Activated CD4-positive, CD25-positive, alpha-beta regulatory T cell treated with anti-CD3 and anti-CD28 coated beads, Interleukin-2, amount 50 U/mL, for 72 hours (primary cell): ENCODE results near the gene TERF2IP.

Experiments used
- DNase-seq: peaks from one replicate; pipeline ENCODE4 v3.0.0; 2021

The TERF2IP gene, protein sequence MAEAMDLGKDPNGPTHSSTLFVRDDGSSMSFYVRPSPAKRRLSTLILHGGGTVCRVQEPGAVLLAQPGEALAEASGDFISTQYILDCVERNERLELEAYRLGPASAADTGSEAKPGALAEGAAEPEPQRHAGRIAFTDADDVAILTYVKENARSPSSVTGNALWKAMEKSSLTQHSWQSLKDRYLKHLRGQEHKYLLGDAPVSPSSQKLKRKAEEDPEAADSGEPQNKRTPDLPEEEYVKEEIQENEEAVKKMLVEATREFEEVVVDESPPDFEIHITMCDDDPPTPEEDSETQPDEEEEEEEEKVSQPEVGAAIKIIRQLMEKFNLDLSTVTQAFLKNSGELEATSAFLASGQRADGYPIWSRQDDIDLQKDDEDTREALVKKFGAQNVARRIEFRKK

DNA sequence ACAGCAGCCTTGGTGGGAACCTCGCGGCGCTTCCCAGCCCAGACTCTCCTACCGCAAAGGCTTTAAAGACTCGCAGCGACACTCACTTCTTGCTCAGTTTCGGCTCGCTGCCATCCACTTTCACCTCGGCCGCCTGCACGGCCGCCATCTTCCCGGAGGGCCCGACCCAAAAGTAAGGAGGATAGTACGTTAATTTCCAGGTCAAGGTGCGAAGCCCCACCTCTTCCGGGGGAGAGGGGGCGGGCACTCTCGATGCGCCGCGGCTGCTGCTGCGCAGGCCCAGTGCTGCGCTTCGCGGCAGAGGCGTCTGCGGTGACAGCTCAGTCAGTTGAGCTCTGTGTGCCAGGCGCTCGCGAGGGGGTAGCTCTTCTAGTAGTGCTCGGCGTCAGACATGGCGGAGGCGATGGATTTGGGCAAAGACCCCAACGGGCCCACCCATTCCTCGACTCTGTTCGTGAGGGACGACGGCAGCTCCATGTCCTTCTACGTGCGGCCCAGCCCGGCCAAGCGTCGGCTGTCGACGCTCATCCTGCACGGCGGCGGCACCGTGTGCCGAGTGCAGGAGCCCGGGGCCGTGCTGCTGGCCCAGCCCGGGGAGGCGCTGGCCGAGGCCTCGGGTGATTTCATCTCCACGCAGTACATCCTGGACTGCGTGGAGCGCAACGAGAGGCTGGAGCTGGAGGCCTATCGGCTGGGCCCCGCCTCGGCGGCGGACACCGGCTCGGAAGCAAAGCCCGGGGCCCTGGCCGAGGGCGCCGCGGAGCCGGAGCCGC lies at the start of gene TERF2IP, which contains the start of gene KARS1:
TSS of gene TERF2IP (plus strand) at position 282 of the 773 bp plus-strand sequence. CDS start at position 392, 110 bp downstream.
TSS of gene KARS1 (minus strand) at position 174 of the 773 bp plus-strand sequence. CDS start at position 148, 26 bp downstream.
- DNase-seq, result peak; percentile 94

DNA sequence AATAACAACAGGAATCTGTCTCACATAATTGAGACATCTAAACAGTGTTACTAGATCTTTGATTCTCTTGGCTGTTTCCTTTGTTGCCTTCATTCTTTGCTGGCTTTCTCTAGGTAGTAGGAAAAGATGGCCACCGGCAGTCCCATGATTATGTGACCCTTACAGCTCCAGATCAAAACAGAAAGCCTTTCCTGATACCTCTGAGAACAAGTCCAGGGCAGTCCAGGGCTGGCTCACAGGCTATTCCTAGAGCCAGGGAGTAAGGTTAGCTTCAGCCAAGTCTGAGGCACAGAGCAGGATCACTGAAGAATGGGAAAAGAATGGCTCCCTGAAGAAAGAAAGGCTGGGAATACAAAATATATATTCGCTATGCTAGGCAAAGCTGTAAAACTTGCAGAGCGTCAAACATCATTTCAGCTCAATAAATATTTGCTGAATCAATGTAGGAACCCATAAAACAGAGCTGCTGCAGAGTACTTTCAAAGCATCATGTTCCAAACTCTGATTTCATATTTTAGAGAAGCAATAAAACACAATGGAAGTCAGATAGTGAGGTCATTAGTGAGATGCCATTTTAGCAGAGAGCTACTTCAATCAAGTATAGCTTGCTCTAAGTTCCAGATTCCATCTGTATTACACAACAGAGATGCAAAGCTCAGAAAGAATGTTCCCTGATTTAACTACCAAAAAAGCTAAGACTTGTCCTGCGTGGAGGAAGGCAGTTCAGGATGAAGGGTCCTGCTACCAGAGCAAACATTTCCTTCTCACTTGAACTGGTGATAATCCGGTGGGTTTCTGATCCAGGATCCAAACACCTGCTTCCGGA lies 47.9 kb upstream of the TERF2IP start:
- DNase-seq, result no peak

DNA sequence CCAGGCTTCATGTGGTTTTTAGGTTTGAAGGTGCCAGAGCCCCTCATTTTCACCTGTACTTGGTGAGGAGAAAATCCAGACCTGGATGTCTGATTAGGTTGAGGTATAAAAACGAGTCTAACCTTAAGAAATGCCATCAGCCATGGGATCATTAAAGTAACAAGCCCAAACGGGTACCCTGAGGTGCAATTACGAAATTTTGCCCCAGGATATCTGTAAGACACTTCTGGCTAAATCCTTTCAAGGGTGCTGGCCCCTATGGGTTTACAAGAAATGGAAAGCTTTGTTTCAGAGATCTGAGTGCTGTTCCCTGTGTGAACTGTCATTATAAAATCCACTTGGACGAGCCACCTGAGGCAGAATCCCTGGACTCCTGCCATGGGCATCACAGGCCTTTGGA lies 44.3 kb upstream of the TERF2IP start:
- no peak for DNase-seq

DNA sequence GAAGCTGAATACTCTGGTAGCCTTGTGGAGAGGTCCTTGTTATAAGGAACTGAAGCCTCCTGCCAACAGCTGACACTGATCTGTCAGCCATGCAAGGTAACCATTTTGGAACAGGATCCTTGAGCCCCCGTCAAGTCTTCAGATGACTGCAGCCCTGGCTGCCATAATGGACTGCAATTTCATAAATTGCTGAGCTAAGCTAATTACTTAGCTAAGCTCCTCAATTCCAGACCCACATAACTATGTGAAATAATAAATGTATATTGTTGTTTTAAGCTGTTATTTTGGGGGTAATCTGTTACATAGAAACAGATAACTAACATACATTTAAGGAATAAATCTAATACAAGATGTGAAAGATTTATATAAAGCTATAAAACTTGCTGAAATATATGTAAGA lies 41.1 kb upstream of the TERF2IP start:
- DNase-seq, result no peak

DNA sequence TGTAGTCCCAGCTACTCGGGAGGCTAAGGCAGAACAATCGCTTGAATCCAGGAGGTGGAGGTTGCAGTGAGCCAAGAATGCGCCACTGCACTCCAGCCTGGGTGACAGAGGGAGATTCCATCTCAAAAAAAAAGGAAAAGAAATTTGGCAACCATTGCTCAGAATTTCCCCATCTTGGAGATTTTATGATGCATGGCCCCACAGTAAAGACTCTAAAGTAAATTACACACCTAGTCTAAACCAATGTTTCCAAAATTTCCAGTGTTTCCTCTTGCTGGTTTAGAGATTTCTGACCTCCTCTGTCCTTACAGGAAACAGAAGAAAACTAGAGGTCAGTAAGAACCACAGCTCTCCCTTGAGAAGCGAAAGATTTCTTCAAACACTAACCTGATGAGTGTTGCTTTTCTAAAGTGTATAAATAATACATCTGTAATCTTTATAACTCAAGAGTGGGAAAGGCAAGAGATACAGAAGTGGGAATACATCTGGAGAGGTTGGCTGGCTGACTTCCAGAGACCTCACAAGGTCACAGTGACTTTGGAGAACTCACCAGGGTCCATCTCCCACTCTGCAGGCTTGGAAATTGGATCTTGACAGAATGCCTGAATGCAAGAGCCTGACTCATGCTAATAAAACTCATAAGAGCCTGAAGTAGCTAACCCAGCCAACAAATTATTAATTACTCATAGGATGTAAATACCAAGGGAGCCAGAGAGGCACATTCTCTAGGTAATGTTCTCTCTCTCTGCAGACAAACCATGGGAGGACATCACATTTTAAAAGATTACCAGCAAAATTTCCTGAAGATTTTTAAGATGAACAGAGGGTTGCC lies 33.3 kb upstream of the TERF2IP start:
- no peak for DNase-seq

DNA sequence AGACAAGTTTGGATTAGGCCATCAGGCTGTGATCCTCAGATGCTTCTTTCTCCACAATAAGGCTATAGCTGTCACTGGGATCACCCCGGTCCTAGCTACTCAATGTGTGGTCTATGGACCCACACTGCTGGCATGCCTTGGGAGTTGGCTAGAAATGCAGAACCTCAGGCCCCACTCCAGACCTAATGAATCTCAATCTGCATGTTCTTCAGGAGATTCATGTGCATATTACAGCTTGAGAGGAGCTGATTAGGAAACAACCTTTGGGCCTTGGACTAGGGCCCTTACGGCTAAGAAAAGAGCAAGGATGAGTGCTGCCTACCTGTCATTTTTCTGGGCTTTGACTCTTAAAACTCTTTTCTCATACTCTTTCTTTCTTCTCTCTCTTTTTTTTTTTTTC lies 32.0 kb upstream of the TERF2IP start:
- DNase-seq, result no peak

DNA sequence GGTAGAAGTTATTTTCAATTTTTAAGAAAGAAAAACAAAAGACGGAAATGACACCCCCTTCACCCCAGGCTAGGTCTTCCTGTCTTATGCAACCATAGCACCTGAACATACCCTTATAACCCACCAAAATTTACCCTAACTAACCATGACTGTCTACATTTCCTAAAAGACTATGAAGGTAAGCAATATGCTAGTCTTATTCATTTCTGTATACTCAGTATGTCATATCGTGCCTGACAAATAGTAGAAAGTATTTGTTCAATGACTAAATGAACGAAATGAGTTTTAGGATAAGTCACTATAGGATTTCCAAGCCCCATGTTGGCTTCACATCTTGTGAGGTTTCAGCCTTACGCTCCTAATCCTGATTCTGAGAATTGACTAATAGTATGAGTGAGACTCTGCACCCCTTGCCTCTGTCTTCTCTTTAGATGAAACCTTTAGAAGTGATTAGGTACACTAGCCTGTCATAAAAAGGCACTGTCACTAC lies 31.0 kb upstream of the TERF2IP start:
- no peak for DNase-seq

DNA sequence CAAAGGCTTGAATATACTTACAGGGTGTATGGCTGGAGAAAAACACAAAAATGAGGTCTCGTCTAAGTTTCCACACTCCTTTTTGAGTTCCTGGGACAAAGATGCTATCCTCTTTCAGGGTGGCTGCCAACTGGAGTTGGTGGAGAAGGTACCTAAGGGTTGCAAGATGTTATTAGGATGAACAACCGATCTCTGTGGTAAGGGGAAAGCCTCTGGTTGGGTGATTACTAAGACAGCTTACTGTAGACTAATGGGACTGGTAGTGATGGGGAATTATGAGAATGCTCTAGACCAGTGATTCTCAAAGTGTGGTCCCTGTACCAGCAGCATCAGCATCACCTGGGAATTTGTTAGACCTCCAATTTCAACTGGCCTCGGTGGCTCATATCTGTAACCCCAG lies 30.5 kb upstream of the TERF2IP start:
- no peak for DNase-seq

DNA sequence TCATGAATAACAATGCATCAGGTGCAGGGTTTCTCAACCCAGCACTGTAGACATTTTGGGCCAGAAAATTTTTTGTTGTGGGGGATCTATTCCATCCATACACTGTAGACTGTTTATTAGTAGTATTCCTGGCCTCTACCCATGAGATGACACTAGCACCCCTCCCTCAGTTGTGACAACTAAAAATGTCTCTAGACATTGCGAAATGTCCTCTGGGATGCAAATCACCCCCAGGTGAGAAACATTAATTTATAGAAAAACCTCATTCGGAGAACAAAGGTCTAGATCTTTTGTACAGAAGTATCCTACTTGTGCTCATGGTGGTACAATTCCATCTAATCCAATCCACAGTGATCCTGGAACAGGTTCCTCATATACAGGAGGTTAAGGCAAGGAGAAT lies 28.8 kb upstream of the TERF2IP start:
- no peak for DNase-seq

DNA sequence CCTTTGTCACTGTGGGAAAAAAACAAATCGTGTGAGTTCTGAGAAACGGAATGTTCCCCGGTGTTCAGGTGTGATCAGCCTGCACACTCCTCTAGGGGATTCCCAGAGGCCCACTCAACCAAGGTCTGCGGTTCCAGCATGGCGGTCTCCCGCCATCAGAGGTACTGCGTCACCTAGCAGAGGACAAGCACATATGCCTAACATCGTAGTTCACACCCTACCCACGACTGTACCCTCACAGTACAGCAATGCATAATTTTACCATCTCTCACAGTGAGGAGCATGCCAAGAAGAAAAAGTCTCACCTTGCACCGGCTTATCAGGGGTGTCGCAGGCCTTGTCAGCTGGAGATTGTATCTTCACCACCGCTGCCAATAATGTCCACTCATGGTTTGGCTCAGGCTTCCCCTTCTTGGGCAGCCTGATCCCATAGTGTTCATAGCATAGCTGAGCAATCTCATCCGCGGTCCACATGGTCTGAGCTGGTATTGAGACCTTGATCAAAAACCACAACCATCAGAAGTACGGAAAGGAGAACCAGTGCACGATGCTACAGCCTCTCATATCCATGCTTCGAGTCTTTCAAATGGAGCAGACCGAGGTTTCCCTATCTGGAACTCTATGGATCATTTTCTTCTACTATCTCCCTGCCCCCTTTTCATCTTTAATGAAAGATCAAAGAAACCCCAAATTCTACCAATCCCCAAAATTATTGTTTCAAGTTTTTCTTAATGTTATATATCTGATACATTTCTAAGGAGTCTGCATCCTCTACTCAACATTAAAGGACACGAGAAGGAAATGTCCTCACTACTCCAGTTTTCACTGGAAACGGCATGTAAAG lies 27.0 kb upstream of the TERF2IP start:
- DNase-seq, result no peak

DNA sequence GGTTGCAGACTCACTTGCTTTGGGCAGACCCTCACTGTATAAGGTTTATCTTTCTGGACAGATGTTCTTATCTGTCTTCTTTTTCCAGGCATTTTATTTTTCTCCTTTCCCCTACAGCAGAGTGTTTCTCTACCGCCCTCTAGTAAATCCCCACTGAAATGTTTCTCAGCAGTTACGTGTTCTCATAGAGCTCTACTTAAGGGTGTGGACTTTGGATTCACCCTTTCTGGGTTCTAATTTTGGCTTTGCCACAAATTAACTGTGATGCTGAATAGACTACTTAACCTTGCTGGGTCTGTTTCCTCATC lies 26.4 kb upstream of the TERF2IP start:
- DNase-seq, result no peak

DNA sequence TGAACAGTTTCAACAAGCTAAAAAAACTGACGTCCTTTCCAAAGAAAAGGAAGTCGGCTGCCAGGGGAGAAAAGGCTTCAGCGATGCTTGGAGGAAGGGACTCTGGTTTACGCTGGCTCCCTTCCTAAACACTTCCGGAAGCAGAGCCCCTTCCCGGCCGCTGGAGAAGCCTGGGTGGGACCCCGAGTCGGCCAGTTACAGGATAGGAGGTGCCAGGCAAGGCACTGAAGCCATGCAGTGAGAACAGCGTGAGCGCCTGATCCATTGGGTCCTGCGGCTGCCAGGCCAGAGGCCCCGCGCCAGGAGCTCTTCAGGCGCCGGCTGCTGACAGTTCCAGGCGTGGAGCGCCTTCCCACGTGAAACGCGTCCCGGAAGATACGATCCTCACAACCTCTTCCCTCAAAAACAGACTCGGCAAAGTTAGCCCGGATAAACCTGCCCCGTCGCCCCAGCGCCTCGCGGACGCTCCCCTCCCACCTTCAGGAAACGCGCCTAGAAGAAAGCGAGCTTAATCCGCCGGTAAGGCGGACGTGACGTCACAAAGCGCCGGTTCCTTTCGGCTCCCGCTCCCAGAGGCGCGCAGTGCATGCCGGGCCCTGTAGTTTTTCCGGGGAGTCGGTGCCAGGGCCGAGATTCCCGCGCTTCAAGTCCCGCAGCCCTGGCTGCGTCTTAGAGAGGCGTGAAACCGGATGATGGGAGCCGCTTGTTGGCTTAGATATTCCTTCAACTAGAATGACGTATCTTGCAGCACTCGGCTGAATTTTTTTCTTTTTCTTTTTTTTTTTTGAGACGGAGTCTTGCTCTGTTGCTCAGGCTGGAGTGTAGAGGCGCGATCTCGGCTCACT lies 24.6 kb upstream of the TERF2IP start, which contains the start of gene ADAT1:
TSS of gene ADAT1 (minus strand) at position 521 of the 845 bp plus-strand sequence. CDS start 2,482 bp downstream, outside the sequence.
- peak; percentile 94 for DNase-seq

DNA sequence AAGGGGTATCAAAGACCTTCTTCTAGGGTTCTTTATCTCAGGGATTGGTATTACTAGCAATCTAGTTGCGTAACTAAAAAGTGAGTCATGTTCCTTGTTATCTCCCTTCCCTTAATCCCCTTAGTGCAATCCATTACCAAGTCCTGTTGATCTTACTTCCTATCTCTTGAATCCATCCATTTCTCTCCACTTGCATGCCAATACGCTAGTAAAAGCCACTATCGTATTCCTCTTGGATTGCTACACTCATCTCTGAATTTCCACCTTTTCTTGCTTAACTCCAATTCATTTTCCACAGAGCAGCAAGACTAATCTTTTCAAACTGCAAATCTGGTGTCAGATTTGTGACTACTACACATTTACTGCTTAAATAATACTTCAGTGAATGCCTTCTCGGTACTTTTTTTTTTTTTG lies 22.6 kb upstream of the TERF2IP start:
- no peak for DNase-seq

DNA sequence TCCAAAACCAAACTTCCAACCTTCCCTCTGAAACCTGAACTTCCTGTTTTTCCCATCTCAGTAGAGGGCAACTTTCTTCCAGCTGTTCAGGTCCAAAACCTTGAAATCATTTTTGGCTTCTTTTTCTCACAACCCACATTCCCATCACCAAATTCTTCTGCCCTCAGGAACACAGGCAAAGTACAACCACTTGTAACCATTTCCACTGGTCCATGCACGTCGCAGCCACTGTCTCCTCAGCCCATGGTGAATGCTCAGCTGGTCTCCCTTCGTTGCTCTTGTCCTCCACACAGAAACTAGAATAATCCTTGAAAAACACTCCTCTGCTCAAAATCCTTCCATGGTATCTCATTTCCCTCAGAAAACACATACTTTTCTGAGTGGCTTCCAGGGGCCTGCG lies 20.8 kb upstream of the TERF2IP start:
- no peak for DNase-seq

DNA sequence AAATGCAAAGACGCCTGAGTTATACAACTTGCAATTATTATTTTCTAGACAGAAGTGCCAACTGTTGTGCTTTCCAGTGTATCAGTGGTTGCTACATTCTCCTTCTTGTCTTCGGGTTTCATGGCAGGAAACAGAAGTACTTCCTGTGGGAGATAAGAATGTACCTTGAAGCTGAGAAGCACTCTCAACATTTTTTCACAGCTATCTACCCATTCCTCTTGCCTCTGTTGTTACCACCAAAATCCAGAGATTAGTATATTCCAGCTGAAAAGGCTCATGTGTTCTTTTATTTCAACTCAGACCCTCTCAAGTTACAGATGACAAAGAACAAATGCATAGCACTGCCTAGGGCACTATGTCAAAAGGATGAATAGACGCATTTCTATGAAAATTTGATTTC lies 19.7 kb upstream of the TERF2IP start:
- DNase-seq, result no peak

DNA sequence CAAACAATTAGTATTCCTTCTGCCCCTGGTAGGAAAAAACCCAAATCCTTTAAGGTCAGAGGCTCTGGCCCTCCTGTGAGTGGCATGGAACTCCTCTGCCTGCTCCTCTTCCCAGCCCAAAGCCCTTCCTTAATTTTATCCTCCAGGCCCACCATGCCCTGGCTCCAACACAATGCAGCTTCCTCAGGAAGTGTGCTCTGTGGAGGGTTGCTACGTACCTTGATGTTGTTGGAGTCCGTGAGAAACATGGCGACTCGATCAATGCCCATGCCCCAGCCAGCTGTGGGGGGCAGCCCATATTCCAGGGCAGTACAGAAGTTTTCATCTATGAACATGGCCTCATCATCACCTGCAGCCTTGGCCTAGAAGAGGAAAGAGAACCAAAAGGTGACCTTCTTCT lies 19.2 kb upstream of the TERF2IP start:
- no peak for DNase-seq

DNA sequence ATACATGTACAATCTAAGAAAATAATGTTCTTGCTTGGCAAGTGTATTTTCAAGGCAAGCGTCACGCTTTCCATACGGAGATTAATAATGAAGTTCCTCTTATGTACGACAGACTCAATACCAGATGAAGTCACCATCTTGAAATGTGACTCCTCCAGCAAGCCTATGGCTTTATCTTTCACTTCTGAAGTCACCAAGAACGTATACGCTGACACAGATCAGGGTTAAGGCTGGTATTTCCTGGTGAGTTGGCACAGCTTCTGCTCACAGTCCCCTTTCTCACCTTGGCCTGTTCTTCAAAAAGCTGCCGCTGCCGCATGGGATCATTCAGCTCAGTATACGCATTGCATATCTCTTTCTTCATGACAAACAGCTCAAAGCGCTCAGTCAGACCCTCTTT lies 18.4 kb upstream of the TERF2IP start:
- DNase-seq, result no peak

DNA sequence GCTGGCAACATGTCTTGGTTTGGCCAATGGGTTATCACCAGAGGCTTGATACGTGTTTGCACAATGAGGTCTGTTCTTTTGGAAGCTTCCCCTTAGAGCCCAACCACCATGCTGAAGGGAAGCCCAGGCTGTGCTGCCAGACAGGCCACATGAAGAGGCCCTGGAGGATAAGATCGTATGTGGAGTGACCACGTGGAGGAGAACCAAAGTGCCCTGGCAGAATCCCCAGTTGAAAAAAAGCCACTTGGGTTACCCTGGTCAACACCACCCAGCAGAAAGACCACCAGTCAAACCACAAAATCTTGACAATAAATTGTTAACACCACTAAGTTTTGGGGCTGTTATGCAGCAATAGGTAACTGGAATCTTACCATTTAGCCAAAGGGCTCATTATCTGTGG lies 17.5 kb upstream of the TERF2IP start:
- no peak for DNase-seq

DNA sequence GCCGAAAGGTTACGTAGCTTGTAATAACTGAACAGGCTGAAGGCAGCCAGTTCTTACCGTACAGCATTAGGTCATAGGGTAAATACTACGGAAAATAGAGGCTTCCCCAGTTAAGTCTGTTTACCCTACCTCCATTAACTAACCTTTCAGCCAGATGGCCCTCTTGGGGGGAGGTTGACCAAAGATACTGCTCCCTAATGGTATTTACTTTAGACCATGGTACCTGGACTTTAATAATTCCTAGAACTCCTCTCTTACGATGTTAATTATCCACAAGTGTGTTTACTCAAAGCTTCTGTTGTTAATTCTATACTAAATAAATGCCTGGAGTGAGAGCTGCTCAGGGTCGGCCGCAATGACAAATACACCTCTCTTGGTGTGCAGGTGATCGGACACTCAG lies 14.7 kb upstream of the TERF2IP start:
- no peak for DNase-seq

DNA sequence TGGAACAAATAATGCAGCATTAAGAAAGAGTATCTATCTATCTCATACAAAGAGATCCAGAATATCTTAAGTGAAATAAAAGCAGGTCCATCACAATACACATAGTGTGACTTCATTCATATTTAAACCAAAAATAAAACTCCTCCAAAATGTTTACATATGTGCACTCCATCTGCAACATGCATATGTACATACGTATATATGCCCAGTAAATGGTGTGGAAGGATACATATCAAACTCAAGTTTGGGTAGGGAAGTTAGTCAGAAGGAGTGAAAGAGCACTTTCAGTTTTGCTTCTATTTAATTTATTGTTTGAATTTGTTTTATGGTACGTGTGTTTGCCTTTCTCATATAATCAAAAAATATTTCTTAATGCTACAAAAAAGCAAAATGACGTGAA lies 12.5 kb upstream of the TERF2IP start:
- no peak for DNase-seq
